ENCODE results near the gene SOD1. TPM values are rescaled to one million over a fixed set of nuclear protein-coding genes. Genes with fewer than 3 reads are reported as not detected.
A peak's percentile ranks its signal among the peaks of the same experiment; 100 is the strongest.

Gene SOD1
- polyA plus RNA-seq (404 and 449 TPM in 2 replicates), polyA minus RNA-seq (99.6 and 124 TPM in 2 replicates)

- Histone ChIP-seq H2AFZ (ENCODE audit: low read depth, low read length) (no peak within 1 kb of the TSS), H3K4me2 (ENCODE audit: low read length) (peak within 1 kb of the TSS; percentile 61), H3K27ac (ENCODE audit: low read length) (peak within 1 kb of the TSS; percentile 59), H3K9me2 (ENCODE audit: insufficient read depth, low read length) (no peaks in the 10 kb centered on the region), H3K4me3 (ENCODE audit: low read length) (peak within 1 kb of the TSS; percentile 87), H3K27me3 (ENCODE audit: insufficient read depth, low read depth, low read length) (no peaks in the 10 kb centered on the region), H3F3A (ENCODE audit: insufficient read depth, low read length, poor library complexity, severe bottlenecking) (no peaks in the 10 kb centered on the region), H3K9ac (ENCODE audit: low read length) (peak within 1 kb of the TSS; percentile 75), H3K79me2 (replicated peaks; ENCODE audit: insufficient read depth, low read length) (peaks cover 15% of the 10 kb centered on the region), H4K20me1 (ENCODE audit: insufficient read depth) (no peaks in the 10 kb centered on the region), H3K9me3 (ENCODE audit: low read length) (no peaks in the 10 kb centered on the region), H3K36me3 (ENCODE audit: insufficient read depth, low read length) (no peaks in the 10 kb centered on the region)
- no peak for TF ChIP-seq EZH2 (IDR thresholded peaks at IDR 0.05; ENCODE audit: borderline replicate concordance, insufficient read depth, low read length, poor library complexity, severe bottlenecking)
- TF ChIP-seq EP300 (conservative IDR thresholded peaks at IDR 0.05; ENCODE audit: poor library complexity, severe bottlenecking), result no peak
- TF ChIP-seq TAF1 (IDR thresholded peaks at IDR 0.05; ENCODE audit: low read depth), result peak; percentile 50
- peak; percentile 22 for TF ChIP-seq SMC3 (conservative IDR thresholded peaks at IDR 0.05; ENCODE audit: poor library complexity)
- TF ChIP-seq MXI1 (conservative IDR thresholded peaks at IDR 0.05; ENCODE audit: poor library complexity, severe bottlenecking), result peak; percentile 86
- peak; percentile 97 for TF ChIP-seq POLR2AphosphoS5 (IDR thresholded peaks at IDR 0.05)
- TF ChIP-seq CTCF (IDR thresholded peaks at IDR 0.05; ENCODE audit: poor library complexity, severe bottlenecking), result peak; percentile 22
- TF ChIP-seq, protein P1, sequence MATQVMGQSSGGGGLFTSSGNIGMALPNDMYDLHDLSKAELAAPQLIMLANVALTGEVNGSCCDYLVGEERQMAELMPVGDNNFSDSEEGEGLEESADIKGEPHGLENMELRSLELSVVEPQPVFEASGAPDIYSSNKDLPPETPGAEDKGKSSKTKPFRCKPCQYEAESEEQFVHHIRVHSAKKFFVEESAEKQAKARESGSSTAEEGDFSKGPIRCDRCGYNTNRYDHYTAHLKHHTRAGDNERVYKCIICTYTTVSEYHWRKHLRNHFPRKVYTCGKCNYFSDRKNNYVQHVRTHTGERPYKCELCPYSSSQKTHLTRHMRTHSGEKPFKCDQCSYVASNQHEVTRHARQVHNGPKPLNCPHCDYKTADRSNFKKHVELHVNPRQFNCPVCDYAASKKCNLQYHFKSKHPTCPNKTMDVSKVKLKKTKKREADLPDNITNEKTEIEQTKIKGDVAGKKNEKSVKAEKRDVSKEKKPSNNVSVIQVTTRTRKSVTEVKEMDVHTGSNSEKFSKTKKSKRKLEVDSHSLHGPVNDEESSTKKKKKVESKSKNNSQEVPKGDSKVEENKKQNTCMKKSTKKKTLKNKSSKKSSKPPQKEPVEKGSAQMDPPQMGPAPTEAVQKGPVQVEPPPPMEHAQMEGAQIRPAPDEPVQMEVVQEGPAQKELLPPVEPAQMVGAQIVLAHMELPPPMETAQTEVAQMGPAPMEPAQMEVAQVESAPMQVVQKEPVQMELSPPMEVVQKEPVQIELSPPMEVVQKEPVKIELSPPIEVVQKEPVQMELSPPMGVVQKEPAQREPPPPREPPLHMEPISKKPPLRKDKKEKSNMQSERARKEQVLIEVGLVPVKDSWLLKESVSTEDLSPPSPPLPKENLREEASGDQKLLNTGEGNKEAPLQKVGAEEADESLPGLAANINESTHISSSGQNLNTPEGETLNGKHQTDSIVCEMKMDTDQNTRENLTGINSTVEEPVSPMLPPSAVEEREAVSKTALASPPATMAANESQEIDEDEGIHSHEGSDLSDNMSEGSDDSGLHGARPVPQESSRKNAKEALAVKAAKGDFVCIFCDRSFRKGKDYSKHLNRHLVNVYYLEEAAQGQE (IDR thresholded peaks at IDR 0.05; ENCODE audit: borderline replicate concordance), result no peak
- no peak for TF ChIP-seq RAD21 (conservative IDR thresholded peaks at IDR 0.05)
Measured at GRCh38 chr21:31659536-31660258, at the start of gene SOD1. SOD1 (plus strand) TSS chr21:31659693; CDS start chr21:31659770, 77 bp downstream.

- Histone ChIP-seq H2AFZ (ENCODE audit: low read depth, low read length) (no peak overlapping the region), H3K9me3 (ENCODE audit: low read length) (no peaks in the 10 kb centered on the region), H3K9me2 (ENCODE audit: insufficient read depth, low read length) (no peaks in the 10 kb centered on the region), H3K4me2 (ENCODE audit: low read length) (no peak overlapping the region), H3K36me3 (ENCODE audit: insufficient read depth, low read length) (no peaks in the 10 kb centered on the region), H3K27ac (ENCODE audit: low read length) (no peak overlapping the region), H3K9ac (ENCODE audit: low read length) (no peak overlapping the region), H3K4me3 (ENCODE audit: low read length) (no peak overlapping the region), H3K79me2 (replicated peaks; ENCODE audit: insufficient read depth, low read length) (no peaks in the 10 kb centered on the region), H3F3A (ENCODE audit: insufficient read depth, low read length, poor library complexity, severe bottlenecking) (no peaks in the 10 kb centered on the region), H4K20me1 (ENCODE audit: insufficient read depth) (no peaks in the 10 kb centered on the region), H3K27me3 (ENCODE audit: insufficient read depth, low read depth, low read length) (no peaks in the 10 kb centered on the region)
- no peak for TF ChIP-seq TAF1 (IDR thresholded peaks at IDR 0.05; ENCODE audit: low read depth)
- TF ChIP-seq SMC3 (conservative IDR thresholded peaks at IDR 0.05; ENCODE audit: poor library complexity), result no peak
- TF ChIP-seq MXI1 (conservative IDR thresholded peaks at IDR 0.05; ENCODE audit: poor library complexity, severe bottlenecking), result no peak
- no peak for TF ChIP-seq POLR2AphosphoS5 (IDR thresholded peaks at IDR 0.05)
- TF ChIP-seq CTCF (IDR thresholded peaks at IDR 0.05; ENCODE audit: poor library complexity, severe bottlenecking), result no peak
Measured at GRCh38 chr21:31611445-31611844, 48.0 kb upstream of the SOD1 start.
